DND-41 (cell line): ENCODE results near the gene SIX3.

Experiments used
- ATAC-seq: fragments of 200-7000 bp; cut with Tn5 transposase; 3 replicates; pipeline ENCODE4 v1.9.1; 2021; ENCODE audit warnings: low read depth; ENCODE audit not compliant: insufficient read depth
- DNase-seq: peaks from one replicate; pipeline ENCODE4 v3.0.0-alpha.2; 2020
- H2AFZ ChIP-seq: 2 replicates; pipeline ENCODE4 v1.6.0; 2012; ENCODE audit warnings: low read depth, low read length
- H3K27ac ChIP-seq: 2 replicates; pipeline ENCODE4 v1.5.1; 2012; ENCODE audit warnings: low read length, inconsistent platforms
- H3K27me3 ChIP-seq: fragments of 200-600 bp; sonication (generic); 2 replicates; pipeline ENCODE4 v1.6.0; 2012; ENCODE audit warnings: low read length, mild to moderate bottlenecking, inconsistent platforms; ENCODE audit not compliant: insufficient read depth, poor library complexity
- H3K36me3 ChIP-seq: 2 replicates; pipeline ENCODE4 v1.5.1; 2012; ENCODE audit warnings: low read length, inconsistent platforms; ENCODE audit not compliant: insufficient read depth
- H3K4me1 ChIP-seq: 2 replicates; pipeline ENCODE4 v1.5.1; 2012; ENCODE audit warnings: mild to moderate bottlenecking, low read length; ENCODE audit not compliant: insufficient read depth
- H3K4me2 ChIP-seq: 2 replicates; pipeline ENCODE4 v1.6.0; 2012; ENCODE audit warnings: mild to moderate bottlenecking, moderate library complexity, low read length, inconsistent platforms; ENCODE audit not compliant: insufficient read depth
- H3K4me3 ChIP-seq, 2 experiments: fragments of 200-600 bp in 1 of 2; shearing (Covaris generic) in 1 of 2; 2 replicates each; pipeline ENCODE4 v1.5.1; 2012 to 2016; ENCODE audit warnings: inconsistent platforms in 2 of 2, low read length in 2 of 2, mild to moderate bottlenecking in 2 of 2, low read depth in 1 of 2, moderate library complexity in 1 of 2
- H3K79me2 ChIP-seq: 2 replicates; pipeline ENCODE4 v1.6.0; 2012; ENCODE audit warnings: low read length, inconsistent platforms; ENCODE audit not compliant: insufficient read depth
- H3K9ac ChIP-seq: 2 replicates; pipeline ENCODE4 v1.6.0; 2012; ENCODE audit warnings: low read depth, mild to moderate bottlenecking, inconsistent platforms, low read length, moderate library complexity
- H3K9me3 ChIP-seq: 2 replicates; pipeline ENCODE4 v1.5.1; 2012; ENCODE audit warnings: low read length, moderate library complexity, mild to moderate bottlenecking, inconsistent platforms; ENCODE audit not compliant: insufficient read depth, severe bottlenecking
- H4K20me1 ChIP-seq: 2 replicates; pipeline ENCODE4 v1.6.0; 2012; ENCODE audit warnings: low read length; ENCODE audit not compliant: insufficient read depth
- EZH2 ChIP-seq: IDR thresholded peaks from 3 replicates; pipeline ENCODE4 v1.6.1; 2012; ENCODE audit warnings: borderline replicate concordance, low read depth, mild to moderate bottlenecking, moderate library complexity, low read length, inconsistent platforms; ENCODE audit not compliant: severe bottlenecking
- TF ChIP-seq, protein P1 (sequence below): IDR thresholded peaks from 2 replicates; pipeline ENCODE4 v1.5.1; 2012; ENCODE audit warnings: borderline replicate concordance, low read length, moderate library complexity, mild to moderate bottlenecking; ENCODE audit not compliant: poor library complexity, severe bottlenecking; ENCODE audit errors: extremely low read depth

The SIX3 gene

DNA sequence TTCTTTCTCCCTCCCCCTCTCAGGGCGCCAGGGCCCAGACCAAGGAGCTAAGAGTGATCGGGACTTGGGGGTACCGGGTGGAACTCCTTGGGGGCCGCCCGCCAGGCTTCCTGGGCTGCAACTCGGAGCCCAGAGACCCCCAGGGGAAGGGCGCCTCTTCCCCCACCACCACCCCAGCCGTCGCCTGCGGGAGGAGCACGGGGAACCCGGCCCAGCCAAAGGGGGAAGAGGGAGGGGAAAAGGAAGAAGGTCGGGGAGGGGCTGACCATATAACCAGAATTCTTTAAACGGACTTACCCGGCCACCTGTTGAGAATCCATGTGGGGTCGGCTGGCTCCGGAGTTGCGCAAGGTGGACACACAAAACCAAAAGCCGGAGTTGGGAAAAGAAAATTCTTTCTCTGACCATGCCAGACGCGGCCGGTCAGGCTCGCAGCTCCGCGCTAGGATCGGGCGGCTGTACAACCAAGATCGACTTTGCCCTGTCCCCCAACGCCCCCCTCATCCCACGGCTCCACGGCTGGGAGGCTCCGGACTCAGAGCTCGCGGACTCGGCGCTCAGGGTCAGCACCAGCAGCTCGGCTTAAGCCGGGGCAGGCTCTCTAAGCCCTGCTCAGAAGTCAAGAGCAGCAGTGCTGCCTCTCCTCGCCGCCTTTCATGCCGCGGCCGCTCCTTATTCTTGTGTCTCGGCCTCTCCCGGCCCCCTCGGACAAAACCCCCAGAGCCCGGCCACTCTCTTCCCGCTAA lies 6.3 kb upstream of the SIX3 start:
- TF ChIP-seq, protein P1, sequence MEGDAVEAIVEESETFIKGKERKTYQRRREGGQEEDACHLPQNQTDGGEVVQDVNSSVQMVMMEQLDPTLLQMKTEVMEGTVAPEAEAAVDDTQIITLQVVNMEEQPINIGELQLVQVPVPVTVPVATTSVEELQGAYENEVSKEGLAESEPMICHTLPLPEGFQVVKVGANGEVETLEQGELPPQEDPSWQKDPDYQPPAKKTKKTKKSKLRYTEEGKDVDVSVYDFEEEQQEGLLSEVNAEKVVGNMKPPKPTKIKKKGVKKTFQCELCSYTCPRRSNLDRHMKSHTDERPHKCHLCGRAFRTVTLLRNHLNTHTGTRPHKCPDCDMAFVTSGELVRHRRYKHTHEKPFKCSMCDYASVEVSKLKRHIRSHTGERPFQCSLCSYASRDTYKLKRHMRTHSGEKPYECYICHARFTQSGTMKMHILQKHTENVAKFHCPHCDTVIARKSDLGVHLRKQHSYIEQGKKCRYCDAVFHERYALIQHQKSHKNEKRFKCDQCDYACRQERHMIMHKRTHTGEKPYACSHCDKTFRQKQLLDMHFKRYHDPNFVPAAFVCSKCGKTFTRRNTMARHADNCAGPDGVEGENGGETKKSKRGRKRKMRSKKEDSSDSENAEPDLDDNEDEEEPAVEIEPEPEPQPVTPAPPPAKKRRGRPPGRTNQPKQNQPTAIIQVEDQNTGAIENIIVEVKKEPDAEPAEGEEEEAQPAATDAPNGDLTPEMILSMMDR, result no peak
- no peak for TF ChIP-seq EZH2
- Histone ChIP-seq H3K4me1 (no peaks in the 10 kb centered on the region), H3K27me3 (peaks cover 6% of the 10 kb centered on the region), H4K20me1 (no peaks in the 10 kb centered on the region), H2AFZ (no peak overlapping the region), H3K36me3 (no peaks in the 10 kb centered on the region), H3K27ac (no peak overlapping the region), H3K9ac (no peak overlapping the region), H3K79me2 (no peaks in the 10 kb centered on the region), H3K4me2 (no peak overlapping the region), H3K4me3 (no peak overlapping the region), H3K9me3 (no peaks in the 10 kb centered on the region)
- DNase-seq, result no peak
- no peak for ATAC-seq

DNA sequence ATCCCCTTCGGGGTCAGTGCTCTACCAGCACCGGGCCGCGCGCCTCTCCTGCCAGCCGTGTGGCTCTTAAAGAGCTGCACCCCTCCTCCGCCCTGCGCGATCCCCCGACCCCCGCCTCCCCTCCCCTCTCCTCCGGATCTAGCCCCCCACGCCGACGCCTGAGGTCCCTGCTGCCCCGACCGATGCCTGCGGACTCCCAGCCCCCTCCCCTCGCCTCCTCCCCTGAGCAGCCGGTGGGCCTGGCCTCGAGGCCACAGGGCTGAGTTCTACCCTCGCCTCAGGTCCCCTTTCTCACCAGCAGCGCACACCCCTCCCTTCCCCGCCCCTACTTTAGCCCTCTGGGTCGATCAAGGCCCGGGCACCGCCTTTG lies 5.8 kb upstream of the SIX3 start:
- Histone ChIP-seq H3K27ac (no peak overlapping the region), H3K79me2 (no peaks in the 10 kb centered on the region), H4K20me1 (no peaks in the 10 kb centered on the region), H3K36me3 (no peaks in the 10 kb centered on the region), H3K4me3 (no peak overlapping the region), H3K4me1 (no peaks in the 10 kb centered on the region), H2AFZ (no peak overlapping the region), H3K4me2 (no peak overlapping the region), H3K27me3 (peaks cover 6% of the 10 kb centered on the region), H3K9me3 (no peaks in the 10 kb centered on the region), H3K9ac (no peak overlapping the region)
- no peak for DNase-seq
- no peak for ATAC-seq
- TF ChIP-seq, protein P1, result no peak
- no peak for TF ChIP-seq EZH2

- H3K79me2 ChIP-seq, result no peaks in the 10 kb centered on the region
- no peak overlapping the region for H3K4me2 ChIP-seq
- no peaks in the 10 kb centered on the region for H4K20me1 ChIP-seq
- H3K4me3 ChIP-seq, result no peak overlapping the region
- no peaks in the 10 kb centered on the region for H3K9me3 ChIP-seq
- H3K9ac ChIP-seq, result no peak overlapping the region
- no peaks in the 10 kb centered on the region for H3K36me3 ChIP-seq
- DNase-seq (no peak), ATAC-seq (no peak)
- TF ChIP-seq, protein P1, result no peak
- H3K4me1 ChIP-seq, result no peaks in the 10 kb centered on the region
- H3K27ac ChIP-seq, result no peak overlapping the region
- no peak overlapping the region for H2AFZ ChIP-seq
- H3K27me3 ChIP-seq, result peaks cover 6% of the 10 kb centered on the region
These were observed 5.2 kb upstream of the SIX3 start for GRCh38 chr2:44936275-44936674.
